Colonic mucosa (tissue), 4 donors: ENCODE measurements around the gene USP7. TPM values are rescaled to one million over a fixed set of nuclear protein-coding genes. Genes with fewer than 3 reads are reported as not detected.

Experiments used
- DNase-seq: peaks from one replicate; pipeline ENCODE4 v3.0.0-alpha.2; 2020
- H3K27ac ChIP-seq: fragments of 200-600 bp; one replicate; pipeline ENCODE4 v1.8.0; 2021
- H3K27me3 ChIP-seq: fragments of 200-600 bp; one replicate; pipeline ENCODE4 v1.8.0; 2021
- H3K36me3 ChIP-seq: fragments of 200-600 bp; one replicate; pipeline ENCODE4 v1.8.0; 2021
- H3K4me1 ChIP-seq: fragments of 200-600 bp; one replicate; pipeline ENCODE4 v1.8.0; 2021; ENCODE audit warnings: mild to moderate bottlenecking
- H3K4me3 ChIP-seq: fragments of 200-600 bp; one replicate; pipeline ENCODE4 v1.8.0; 2021
- H3K9ac ChIP-seq, 2 donors: one replicate each; pipeline ENCODE4 v1.7.0; 2013; ENCODE audit warnings: control low read depth in 2 of 2, low read depth in 2 of 2, low read length in 2 of 2
- H3K9me3 ChIP-seq: fragments of 200-600 bp; one replicate; pipeline ENCODE4 v1.8.0; 2021
- intact Hi-C: fragments of 100-400 bp; cut with DNase I; formaldehyde crosslinking; loops from one replicate; pipeline ENCODE4 v1.14.1; 2022
- total RNA-seq, 2 donors: library from RNA; stranded (reverse); fragmentation: NEBNext Ultra II Directional in 1 of 2; extraction: Animal tissue kit (Norgen Biotek cat#: 25700) in 1 of 2; gene quantifications; one replicate each; pipeline ENCODE4 v1.2.1, GENCODE V29; 2021
- TF ChIP-seq, protein P1 (sequence below): fragments of 200-600 bp; IDR thresholded peaks from one replicate; pipeline ENCODE4 v1.8.0; 2022; ENCODE audit warnings: antibody characterized with exemption, mild to moderate bottlenecking
- donor health status: healthy.
- donor health status: DM: no; HTN: no; CAD: no.
- donor health status: DM: no; HTN: no; CAD: no.

The USP7 gene
- total RNA-seq, 2 donors from 2014 or later: 147 to 176 TPM

GRCh38 chr16:8916541-8917225 is 47.0 kb downstream of the USP7 start:
- Histone ChIP-seq H3K27ac (no peak overlapping the region), H3K4me3 (no peak overlapping the region)
- intact Hi-C loops: no loop called here

GRCh38 chr16:8915722-8916301 is 47.9 kb downstream of the USP7 start:
- intact Hi-C loops: no loop called here

More at GRCh38 chr16:8916541-8917225, 47.0 kb downstream of the USP7 start:
- Histone ChIP-seq H3K9ac (no peak overlapping the region), H3K9me3 (no peaks in the 10 kb centered on the region), H3K4me1 (peaks cover 4% of the 10 kb centered on the region), H3K27me3 (no peaks in the 10 kb centered on the region), H3K36me3 (peaks cover 25% of the 10 kb centered on the region)
- TF ChIP-seq, protein P1, sequence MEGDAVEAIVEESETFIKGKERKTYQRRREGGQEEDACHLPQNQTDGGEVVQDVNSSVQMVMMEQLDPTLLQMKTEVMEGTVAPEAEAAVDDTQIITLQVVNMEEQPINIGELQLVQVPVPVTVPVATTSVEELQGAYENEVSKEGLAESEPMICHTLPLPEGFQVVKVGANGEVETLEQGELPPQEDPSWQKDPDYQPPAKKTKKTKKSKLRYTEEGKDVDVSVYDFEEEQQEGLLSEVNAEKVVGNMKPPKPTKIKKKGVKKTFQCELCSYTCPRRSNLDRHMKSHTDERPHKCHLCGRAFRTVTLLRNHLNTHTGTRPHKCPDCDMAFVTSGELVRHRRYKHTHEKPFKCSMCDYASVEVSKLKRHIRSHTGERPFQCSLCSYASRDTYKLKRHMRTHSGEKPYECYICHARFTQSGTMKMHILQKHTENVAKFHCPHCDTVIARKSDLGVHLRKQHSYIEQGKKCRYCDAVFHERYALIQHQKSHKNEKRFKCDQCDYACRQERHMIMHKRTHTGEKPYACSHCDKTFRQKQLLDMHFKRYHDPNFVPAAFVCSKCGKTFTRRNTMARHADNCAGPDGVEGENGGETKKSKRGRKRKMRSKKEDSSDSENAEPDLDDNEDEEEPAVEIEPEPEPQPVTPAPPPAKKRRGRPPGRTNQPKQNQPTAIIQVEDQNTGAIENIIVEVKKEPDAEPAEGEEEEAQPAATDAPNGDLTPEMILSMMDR: no peak
- DNase-seq: no peak

DNA sequence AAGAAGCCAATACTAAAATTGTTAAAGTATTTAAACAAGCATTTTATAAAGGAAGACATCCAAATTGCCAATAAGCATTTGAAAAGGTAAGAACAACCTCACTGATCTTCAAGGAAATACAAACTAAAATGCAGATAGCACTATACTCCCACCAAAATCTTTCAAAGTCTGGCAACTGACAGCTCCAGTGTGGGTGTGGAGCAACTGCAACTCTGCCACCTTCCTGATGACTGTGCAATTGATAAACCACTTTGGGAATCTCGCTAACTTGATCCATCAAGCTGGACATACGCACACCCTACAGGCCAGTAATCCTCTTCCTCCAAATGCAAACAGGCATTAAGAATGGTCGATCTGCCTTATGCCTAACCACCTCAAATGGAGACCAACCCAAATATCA is 49.6 kb downstream of the USP7 start:
- intact Hi-C loops: loop anchor here (5.0 kb wide), 1 partner anchor 93 kb away; no protein-coding TSS in a partner anchor
- H3K4me1 ChIP-seq: peaks cover 7% of the 10 kb centered on the region
- no peaks in the 10 kb centered on the region for H3K9me3 ChIP-seq
- no peak overlapping the region for H3K9ac ChIP-seq
- H3K4me3 ChIP-seq: no peak overlapping the region
- H3K27me3 ChIP-seq: no peaks in the 10 kb centered on the region
- TF ChIP-seq, protein P1: no peak
- DNase-seq: no peak
- H3K36me3 ChIP-seq: peaks cover 11% of the 10 kb centered on the region
- H3K27ac ChIP-seq: no peak overlapping the region

More at GRCh38 chr16:8915722-8916301, 47.9 kb downstream of the USP7 start:
- H3K9ac ChIP-seq: no peak overlapping the region
- no peak overlapping the region for H3K4me3 ChIP-seq
- H3K9me3 ChIP-seq: no peaks in the 10 kb centered on the region
- H3K4me1 ChIP-seq: peaks cover 7% of the 10 kb centered on the region
- no peaks in the 10 kb centered on the region for H3K27me3 ChIP-seq
- TF ChIP-seq, protein P1: no peak
- no peak overlapping the region for H3K27ac ChIP-seq
- H3K36me3 ChIP-seq: peaks cover 22% of the 10 kb centered on the region
- DNase-seq: no peak

DNA sequence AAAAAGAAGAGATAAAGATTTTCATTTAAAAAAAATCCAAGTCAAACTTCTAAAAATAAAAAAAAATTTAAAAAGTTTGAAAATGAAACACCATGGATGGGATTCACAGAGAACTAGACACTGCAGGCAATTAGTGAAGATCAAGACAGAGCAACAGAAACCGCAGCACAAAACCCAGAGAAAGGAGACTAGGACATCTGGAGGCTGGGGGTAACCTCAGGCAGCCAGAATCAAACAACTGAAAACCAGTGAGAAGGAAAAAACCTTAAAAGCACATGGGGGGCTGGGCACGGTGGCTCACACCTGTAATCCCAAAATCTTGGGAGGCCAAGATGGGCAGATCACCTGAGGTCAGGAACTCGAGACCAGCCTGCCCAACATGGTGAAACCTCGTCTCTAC is 50.9 kb downstream of the USP7 start:
- Histone ChIP-seq H3K27ac (no peak overlapping the region), H3K9ac (no peak overlapping the region), H3K4me1 (peaks cover 7% of the 10 kb centered on the region), H3K36me3 (peaks cover 8% of the 10 kb centered on the region), H3K9me3 (no peaks in the 10 kb centered on the region), H3K4me3 (no peak overlapping the region), H3K27me3 (no peaks in the 10 kb centered on the region)
- no peak for DNase-seq
- TF ChIP-seq, protein P1: no peak
- intact Hi-C loops: loop anchor here (5.0 kb wide), 1 partner anchor 95 kb away; no protein-coding TSS in a partner anchor

GRCh38 chr16:8910811-8911210 is 52.9 kb downstream of the USP7 start:
- intact Hi-C loops: loop anchor here (5.0 kb wide), 1 partner anchor 96 kb away; no protein-coding TSS in a partner anchor
- TF ChIP-seq, protein P1: no peak
- H3K27me3 ChIP-seq: no peaks in the 10 kb centered on the region
- no peak overlapping the region for H3K9ac ChIP-seq
- H3K4me1 ChIP-seq: peaks cover 7% of the 10 kb centered on the region
- H3K9me3 ChIP-seq: no peaks in the 10 kb centered on the region
- no peak overlapping the region for H3K27ac ChIP-seq
- no peak for DNase-seq
- no peak overlapping the region for H3K4me3 ChIP-seq
- H3K36me3 ChIP-seq: peaks cover 12% of the 10 kb centered on the region
